CD4-positive, alpha-beta T cell treated with Interleukin-1 beta for 1 hour (primary cell): ENCODE data around the gene MAP3K1.

ENCODE experiments used
- DNase-seq, 2 donors: peaks; one replicate each; pipeline ENCODE4 v3.0.0-alpha.2; 2020 to 2022

The MAP3K1 gene

DNA sequence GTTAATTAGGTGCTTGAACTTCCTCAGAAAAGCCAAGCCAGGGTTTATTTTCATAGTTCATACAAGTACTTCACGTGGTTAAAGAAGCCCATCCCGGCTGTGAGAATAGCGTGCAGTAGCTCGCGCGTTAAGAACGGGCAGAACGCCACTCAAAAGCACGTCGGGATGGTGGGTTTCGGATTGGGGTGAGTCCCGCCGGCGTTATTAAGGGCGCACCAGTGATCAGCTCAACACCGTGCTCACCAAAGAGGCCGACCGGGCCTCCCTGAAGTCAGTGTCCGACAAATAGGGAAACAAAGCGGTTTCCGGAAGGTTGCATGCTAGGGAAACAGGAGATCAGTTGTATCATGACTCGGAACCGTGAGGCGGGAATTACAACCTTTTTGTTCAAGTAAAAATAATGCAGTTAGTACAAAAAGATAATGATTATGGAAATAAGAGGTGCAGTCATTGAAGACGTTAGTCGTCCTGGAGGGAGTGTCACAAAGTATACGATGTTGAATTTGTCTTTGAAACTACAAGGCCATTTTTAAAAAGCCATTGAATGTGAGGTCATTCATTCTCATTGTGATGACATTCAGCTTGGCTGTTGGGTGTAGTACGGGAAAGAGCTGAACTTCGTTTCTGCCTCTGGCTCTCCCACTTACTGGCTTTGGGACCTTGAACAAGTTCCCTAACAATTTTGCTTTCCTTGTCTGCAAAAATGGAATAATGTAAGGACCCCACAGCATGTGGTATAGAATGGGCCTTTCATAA, 95.0 kb downstream of the MAP3K1 start:
- DNase-seq, result no peak

DNA sequence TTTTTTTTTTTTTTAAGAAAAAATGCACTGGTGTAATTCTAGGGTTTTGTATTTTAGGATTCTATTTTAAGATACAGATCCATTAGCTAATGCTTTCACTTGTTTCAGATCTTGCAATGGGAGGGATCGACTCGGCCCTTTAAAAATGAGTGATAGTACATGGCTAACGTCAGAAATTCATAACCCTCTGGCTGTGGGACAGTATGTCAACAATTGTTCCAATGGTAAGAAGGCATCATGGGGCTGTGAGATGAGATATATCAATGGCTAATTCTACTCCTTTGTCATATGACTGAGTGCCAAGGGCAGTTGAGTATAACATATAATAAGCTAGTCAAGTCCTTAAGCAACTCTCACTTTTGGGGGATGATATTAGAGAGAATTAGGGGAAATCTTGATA, 98.4 kb downstream of the MAP3K1 start:
- no peak for DNase-seq

DNA sequence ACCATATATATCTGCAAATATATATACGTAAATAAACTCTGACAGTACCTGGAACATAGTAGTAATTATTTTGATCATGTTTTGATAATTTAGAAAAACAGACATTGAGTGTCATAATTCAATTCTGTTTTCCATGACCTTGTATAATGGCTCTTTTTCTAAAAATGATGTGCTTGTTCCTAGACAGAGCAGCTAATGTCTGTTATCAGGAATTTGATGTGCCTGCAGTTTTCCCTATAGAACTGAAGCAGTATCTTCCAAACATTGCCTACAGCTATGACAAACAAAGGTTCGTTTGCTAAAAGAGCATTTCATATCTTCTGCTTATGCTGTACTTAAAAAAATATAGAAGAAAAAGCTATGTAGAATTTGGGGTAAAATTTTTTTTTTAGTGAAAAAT, 99.3 kb downstream of the MAP3K1 start:
- no peak for DNase-seq

DNA sequence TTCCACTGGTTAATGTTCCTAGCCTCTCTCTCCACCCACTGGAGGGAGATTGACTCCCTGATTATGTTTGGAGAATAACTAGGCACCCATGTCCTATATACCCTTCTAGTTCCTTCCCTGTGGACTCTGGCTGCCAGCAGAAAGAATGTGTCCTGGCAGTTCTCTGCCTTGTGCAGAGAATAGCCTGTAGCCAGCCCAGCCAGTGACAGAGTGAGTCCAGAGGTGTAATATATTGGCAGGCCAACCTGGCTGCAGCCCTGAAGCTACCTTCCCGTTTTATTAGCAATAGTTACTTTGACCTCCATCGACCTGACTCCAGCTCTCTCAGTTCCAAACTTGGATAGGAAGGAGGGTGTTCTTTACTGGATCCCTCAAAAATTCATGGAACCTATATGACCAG, 102.2 kb downstream of the MAP3K1 start:
- no peak for DNase-seq

DNA sequence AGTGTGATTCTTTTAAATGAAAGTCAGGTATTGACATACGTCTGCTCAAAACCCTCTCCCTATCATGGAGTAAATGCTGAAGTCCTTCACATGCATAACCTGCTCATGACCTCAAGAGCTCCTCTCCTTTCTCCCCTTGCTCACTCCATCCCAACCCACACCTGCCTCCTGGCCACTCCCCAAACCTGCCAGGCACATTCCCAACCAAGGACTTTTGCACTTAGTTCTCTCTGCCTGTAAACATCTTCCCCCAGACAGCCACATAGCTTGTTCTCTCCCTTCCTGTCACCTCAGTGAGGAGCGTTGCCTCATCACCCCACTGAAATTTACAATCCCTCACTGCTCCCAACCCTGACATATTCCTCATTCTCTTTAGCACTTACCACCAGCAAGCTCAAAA, 102.7 kb downstream of the MAP3K1 start:
- DNase-seq, result no peak

DNA sequence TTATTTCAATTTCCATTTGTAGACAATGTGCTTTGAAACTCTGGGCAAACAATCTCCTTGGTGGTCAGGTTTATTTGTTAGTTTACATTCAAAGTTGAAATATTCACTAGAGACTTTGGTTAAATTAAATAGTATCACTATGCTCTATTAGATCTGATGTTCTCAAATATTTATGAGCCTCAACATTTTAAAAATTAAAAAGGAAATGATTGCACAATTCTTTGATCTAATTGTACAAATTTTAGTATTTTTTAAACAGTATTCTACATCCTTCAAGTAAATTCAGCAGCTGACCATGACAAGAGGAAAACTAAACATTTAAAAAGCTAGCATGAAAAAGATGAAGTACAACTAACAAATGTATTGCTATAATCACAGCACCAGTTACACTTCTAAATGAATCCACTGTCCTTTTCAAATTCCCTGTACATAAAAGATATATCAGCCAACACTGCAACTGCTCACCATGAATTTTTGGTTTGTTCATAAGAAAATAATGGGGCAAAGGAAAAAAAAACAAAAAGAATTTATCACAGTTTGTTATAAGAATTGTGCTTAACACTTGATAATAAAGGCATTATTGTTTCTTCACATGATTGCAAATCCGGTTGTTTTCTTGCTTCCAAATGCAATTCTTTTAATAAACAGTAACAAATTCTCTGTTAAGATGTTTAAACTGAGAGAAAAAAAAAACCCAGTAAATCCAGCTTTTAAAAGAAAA, 104.8 kb downstream of the MAP3K1 start:
- DNase-seq, result no peak

DNA sequence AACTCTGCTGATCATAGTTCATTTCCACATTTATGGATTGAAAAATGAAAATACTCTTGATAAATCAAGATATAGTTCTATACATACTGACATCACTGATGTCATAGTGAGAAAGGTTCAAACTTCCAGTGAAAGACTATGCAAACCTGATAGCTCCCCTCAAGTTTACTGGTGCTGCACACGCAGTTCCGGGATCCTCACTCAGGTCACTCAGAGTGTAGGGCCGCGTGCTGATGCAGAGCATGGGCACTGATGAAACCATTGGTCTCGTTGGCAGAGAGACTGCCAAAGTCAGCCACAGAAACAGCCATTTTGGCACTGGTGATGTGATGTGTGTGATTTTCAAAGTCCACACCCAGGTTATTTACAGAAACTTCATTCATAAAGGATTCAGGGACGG, 107.6 kb downstream of the MAP3K1 start:
- DNase-seq, result no peak

DNA sequence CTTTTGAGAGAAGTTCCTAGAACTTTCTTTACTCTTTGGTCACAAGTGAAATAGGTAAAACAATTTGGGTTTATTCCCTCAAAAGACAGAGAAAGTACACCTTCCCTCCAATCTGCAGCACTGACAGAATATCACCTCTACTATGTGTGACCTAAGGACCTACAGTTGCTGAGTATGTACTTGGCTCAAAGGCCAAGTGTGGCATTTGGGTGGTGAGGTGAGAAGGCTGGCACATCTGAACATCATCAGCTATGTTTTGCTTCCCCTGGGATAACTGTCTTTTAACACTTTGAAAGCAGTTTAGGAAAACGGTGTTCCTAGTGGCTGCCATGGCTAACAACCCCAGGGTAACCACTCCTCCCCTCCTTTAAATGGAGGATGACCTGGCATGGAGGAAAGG, 119.0 kb downstream of the MAP3K1 start:
- DNase-seq, result no peak

DNA sequence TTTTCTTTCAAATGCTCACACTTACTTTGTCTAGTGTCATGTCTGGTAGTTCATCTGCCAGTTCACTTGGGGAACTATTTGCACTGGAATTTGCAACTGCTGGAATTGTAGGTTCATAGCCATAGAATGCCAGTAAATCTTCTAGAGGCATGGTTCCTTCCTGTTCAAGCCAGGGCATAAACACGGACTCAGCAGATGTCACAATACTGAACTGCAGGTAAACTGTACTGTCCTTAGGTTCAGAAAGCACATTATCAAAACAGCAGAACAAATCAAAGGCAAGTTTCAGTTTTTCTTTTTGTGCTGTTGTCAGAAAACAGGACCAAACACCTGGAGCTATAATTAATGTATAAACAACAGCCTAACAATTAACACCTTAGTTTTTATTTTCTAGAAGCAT, 123.5 kb downstream of the MAP3K1 start:
- DNase-seq, result no peak

DNA sequence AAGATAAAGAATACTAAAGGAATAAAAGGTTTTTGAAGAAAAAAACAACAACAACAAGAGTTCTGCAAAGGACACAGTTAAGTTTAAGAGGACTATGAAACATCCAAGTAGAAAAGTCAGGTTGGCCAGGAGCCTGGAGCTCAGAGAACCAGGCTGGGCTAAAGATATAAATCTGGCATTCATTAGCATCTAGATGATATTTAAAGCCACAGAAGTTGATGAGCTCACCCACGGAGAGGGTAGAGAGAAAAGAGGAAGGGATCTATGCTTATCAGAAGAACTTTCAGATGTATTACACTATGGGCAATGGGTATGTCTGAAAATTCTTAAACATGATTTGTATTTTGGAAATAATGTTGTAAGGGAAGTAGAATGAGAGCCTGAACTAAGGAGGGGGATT, 126.6 kb downstream of the MAP3K1 start:
- no peak for DNase-seq
